Measurements from ENCODE around the gene UBE3B.

DNA sequence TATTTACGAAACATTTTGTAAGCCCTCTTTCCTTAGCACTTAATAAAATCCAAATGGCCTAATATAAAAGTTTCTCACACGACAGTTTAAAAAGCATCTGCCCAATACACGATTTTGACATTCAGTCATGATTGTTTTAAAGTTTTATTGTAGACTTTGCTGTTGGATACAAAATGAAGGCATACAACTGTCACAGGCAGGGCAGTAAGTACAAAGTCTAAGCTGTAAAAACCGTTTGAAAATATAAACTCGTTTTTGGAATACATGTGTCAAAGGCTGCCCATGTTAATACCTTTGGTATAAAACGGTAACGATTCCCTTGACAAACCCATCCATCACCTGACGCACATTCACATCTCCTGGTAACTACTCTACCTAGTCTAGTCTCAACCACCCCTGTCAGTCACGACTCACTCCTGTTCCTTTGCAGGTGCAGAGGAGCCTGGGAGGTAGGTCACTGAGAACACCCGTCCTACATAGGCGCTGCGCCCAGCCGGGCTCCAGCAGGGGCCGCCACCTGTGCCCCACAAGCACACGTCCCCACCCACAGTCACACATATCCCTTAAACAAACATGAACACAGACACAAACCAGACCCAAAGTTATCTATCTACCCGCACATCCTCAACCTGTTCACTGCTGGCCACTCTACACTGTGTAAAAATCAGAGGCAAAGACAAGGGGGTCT is 27.4 kb upstream of the UBE3B start:
- TF ChIP-seq, protein P1, sequence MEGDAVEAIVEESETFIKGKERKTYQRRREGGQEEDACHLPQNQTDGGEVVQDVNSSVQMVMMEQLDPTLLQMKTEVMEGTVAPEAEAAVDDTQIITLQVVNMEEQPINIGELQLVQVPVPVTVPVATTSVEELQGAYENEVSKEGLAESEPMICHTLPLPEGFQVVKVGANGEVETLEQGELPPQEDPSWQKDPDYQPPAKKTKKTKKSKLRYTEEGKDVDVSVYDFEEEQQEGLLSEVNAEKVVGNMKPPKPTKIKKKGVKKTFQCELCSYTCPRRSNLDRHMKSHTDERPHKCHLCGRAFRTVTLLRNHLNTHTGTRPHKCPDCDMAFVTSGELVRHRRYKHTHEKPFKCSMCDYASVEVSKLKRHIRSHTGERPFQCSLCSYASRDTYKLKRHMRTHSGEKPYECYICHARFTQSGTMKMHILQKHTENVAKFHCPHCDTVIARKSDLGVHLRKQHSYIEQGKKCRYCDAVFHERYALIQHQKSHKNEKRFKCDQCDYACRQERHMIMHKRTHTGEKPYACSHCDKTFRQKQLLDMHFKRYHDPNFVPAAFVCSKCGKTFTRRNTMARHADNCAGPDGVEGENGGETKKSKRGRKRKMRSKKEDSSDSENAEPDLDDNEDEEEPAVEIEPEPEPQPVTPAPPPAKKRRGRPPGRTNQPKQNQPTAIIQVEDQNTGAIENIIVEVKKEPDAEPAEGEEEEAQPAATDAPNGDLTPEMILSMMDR (conservative IDR thresholded peaks at IDR 0.05): 0 out of 2 replicates have a peak, but pooled peaks have one; percentile 19
- no peak for TF ChIP-seq EZH2 (IDR thresholded peaks at IDR 0.05; ENCODE audit: low read depth)

All from PC-9 (cell line).